HG03521 (cell line): ENCODE measurements around the gene CDYL.

Experiments
- ATAC-seq: cut with Tn5 transposase; IDR thresholded peaks from one replicate; pipeline ENCODE4 v1.9.1; 2021; ENCODE audit warnings: mild to moderate bottlenecking, moderate library complexity; ENCODE audit not compliant: unreplicated experiment

Gene CDYL

GRCh38 chr6:4776131-4776492 lies at the start of gene CDYL:
TSS of gene CDYL (plus strand) at chr6:4776404. CDS start at chr6:4776784, 380 bp downstream.
- peak; percentile 66 for ATAC-seq

- ATAC-seq: no peak
These were observed 49.6 kb upstream of the CDYL start for GRCh38 chr6:4726645-4727044.

GRCh38 chr6:4727217-4727616 lies 49.0 kb upstream of the CDYL start:
- no peak for ATAC-seq

- no peak for ATAC-seq
These were observed 48.4 kb upstream of the CDYL start for GRCh38 chr6:4727671-4728435.

GRCh38 chr6:4728436-4728769 lies 47.8 kb upstream of the CDYL start:
- ATAC-seq: no peak

- no peak for ATAC-seq
These were observed 47.3 kb upstream of the CDYL start for GRCh38 chr6:4728926-4729325.

- no peak for ATAC-seq
These were observed 44.2 kb upstream of the CDYL start for GRCh38 chr6:4731996-4732395.

GRCh38 chr6:4732691-4733315 lies 43.4 kb upstream of the CDYL start:
- ATAC-seq: no peak

- ATAC-seq: no peak
These were observed 39.8 kb upstream of the CDYL start for GRCh38 chr6:4736371-4736873.

- ATAC-seq: no peak
These were observed 36.2 kb upstream of the CDYL start for GRCh38 chr6:4740032-4740431.

GRCh38 chr6:4743062-4743461 lies 33.1 kb upstream of the CDYL start:
- ATAC-seq: no peak

- ATAC-seq: no peak
These were observed 32.3 kb upstream of the CDYL start for GRCh38 chr6:4743926-4744325.

- ATAC-seq: no peak
These were observed 28.6 kb upstream of the CDYL start for GRCh38 chr6:4747588-4747987.

GRCh38 chr6:4751823-4752464 lies 24.3 kb upstream of the CDYL start:
- no peak for ATAC-seq

GRCh38 chr6:4756247-4756646 lies 20.0 kb upstream of the CDYL start:
- ATAC-seq: no peak

GRCh38 chr6:4759997-4760396 lies 16.2 kb upstream of the CDYL start:
- no peak for ATAC-seq

GRCh38 chr6:4760773-4761172 lies 15.4 kb upstream of the CDYL start:
- no peak for ATAC-seq

- ATAC-seq: no peak
These were observed 13.9 kb upstream of the CDYL start for GRCh38 chr6:4762294-4762693.

GRCh38 chr6:4763921-4764320 lies 12.3 kb upstream of the CDYL start:
- no peak for ATAC-seq

- ATAC-seq: no peak
These were observed 7.4 kb upstream of the CDYL start for GRCh38 chr6:4768815-4769214.

- no peak for ATAC-seq
These were observed 3.5 kb upstream of the CDYL start for GRCh38 chr6:4772750-4773149.

- ATAC-seq: no peak
These were observed 3.0 kb upstream of the CDYL start for GRCh38 chr6:4773181-4773580.
